ENCODE data around the gene ATP1B1.
A peak's percentile ranks its signal among the peaks of the same experiment; 100 is the strongest.

Gene ATP1B1

GRCh38 chr1:169106095-169106920 lies at the start of gene ATP1B1:
Gene ATP1B1, plus strand, starts transcription at chr1:169106690. Its CDS starts 140 bp downstream, at chr1:169106830.
- Histone ChIP-seq H4K20me1 (ENCODE audit: insufficient read depth, low read length) (no peaks in the 10 kb centered on the region), H3K4me2 (ENCODE audit: low read depth, low read length) (peak within 1 kb of the TSS; percentile 97), H3K79me2 (ENCODE audit: low read length) (no peaks in the 10 kb centered on the region), H3K9me2 (replicated peaks; ENCODE audit: insufficient read depth, low read length) (no peaks in the 10 kb centered on the region), H3K9me3 (replicated peaks; ENCODE audit: insufficient read depth, low read length) (no peaks in the 10 kb centered on the region), H3K4me1 (ENCODE audit: low read length) (peaks cover 4% of the 10 kb centered on the region; the same call in 1 of the 2 replicates), H3K4me3 (ENCODE audit: low read length) (peak within 1 kb of the TSS; percentile 90), H2AFZ (ENCODE audit: low read length) (peak within 1 kb of the TSS; percentile 92), H3K27me3 (replicated peaks; ENCODE audit: insufficient read depth, low read length) (peaks cover 17% of the 10 kb centered on the region; the same call in 1 of the 2 replicates), H3K27ac (ENCODE audit: low read length) (peak within 1 kb of the TSS; percentile 62; the same call in 1 of the 2 replicates), H3K36me3 (replicated peaks; ENCODE audit: insufficient read depth, low read length) (no peaks in the 10 kb centered on the region), H3F3A (ENCODE audit: insufficient read depth, low read length) (no peaks in the 10 kb centered on the region), H3K9ac (ENCODE audit: low read length) (peak within 1 kb of the TSS; percentile 59)
- peak; percentile 93 for DNase-seq
- TF ChIP-seq EZH2 (optimal IDR thresholded peaks at IDR 0.05; ENCODE audit: low read depth, low read length) (no peak), EZH2phosphoT487 (IDR thresholded peaks at IDR 0.05; ENCODE audit: low read length) (no peak), CTCF (IDR thresholded peaks at IDR 0.05; ENCODE audit: low read length) (peak; percentile 7; the same call in 1 of the 2 replicates)

- H2AFZ ChIP-seq (ENCODE audit: low read length): no peak overlapping the region
- no peaks in the 10 kb centered on the region for H3K4me1 ChIP-seq (ENCODE audit: low read length)
- H3K4me2 ChIP-seq (ENCODE audit: low read depth, low read length): no peak overlapping the region
- no peaks in the 10 kb centered on the region for H3F3A ChIP-seq (ENCODE audit: insufficient read depth, low read length)
- no peak overlapping the region for H3K9ac ChIP-seq (ENCODE audit: low read length)
- H3K4me3 ChIP-seq (ENCODE audit: low read length): no peak overlapping the region
- no peak for DNase-seq
- H3K27me3 ChIP-seq (replicated peaks; ENCODE audit: insufficient read depth, low read length): no peaks in the 10 kb centered on the region
- H3K27ac ChIP-seq (ENCODE audit: low read length): no peak overlapping the region
- H3K9me2 ChIP-seq (replicated peaks; ENCODE audit: insufficient read depth, low read length): no peaks in the 10 kb centered on the region
- TF ChIP-seq CTCF (IDR thresholded peaks at IDR 0.05; ENCODE audit: low read length) (no peak), EZH2phosphoT487 (IDR thresholded peaks at IDR 0.05; ENCODE audit: low read length) (no peak), EZH2 (optimal IDR thresholded peaks at IDR 0.05; ENCODE audit: low read depth, low read length) (no peak)
- no peaks in the 10 kb centered on the region for H4K20me1 ChIP-seq (ENCODE audit: insufficient read depth, low read length)
- no peaks in the 10 kb centered on the region for H3K9me3 ChIP-seq (replicated peaks; ENCODE audit: insufficient read depth, low read length)
- no peaks in the 10 kb centered on the region for H3K79me2 ChIP-seq (ENCODE audit: low read length)
- H3K36me3 ChIP-seq (replicated peaks; ENCODE audit: insufficient read depth, low read length): no peaks in the 10 kb centered on the region
Observed at GRCh38 chr1:169059421-169059820, 47.1 kb upstream of the ATP1B1 start.

GRCh38 chr1:169060043-169060722 lies 46.3 kb upstream of the ATP1B1 start:
- Histone ChIP-seq H3K9me3 (replicated peaks; ENCODE audit: insufficient read depth, low read length) (no peaks in the 10 kb centered on the region), H3K36me3 (replicated peaks; ENCODE audit: insufficient read depth, low read length) (no peaks in the 10 kb centered on the region), H3K9ac (ENCODE audit: low read length) (no peak overlapping the region), H3K79me2 (ENCODE audit: low read length) (no peaks in the 10 kb centered on the region), H3K27me3 (replicated peaks; ENCODE audit: insufficient read depth, low read length) (no peaks in the 10 kb centered on the region), H2AFZ (ENCODE audit: low read length) (no peak overlapping the region), H3K4me1 (ENCODE audit: low read length) (no peaks in the 10 kb centered on the region), H3K4me3 (ENCODE audit: low read length) (no peak overlapping the region), H4K20me1 (ENCODE audit: insufficient read depth, low read length) (no peaks in the 10 kb centered on the region), H3K27ac (ENCODE audit: low read length) (no peak overlapping the region), H3F3A (ENCODE audit: insufficient read depth, low read length) (no peaks in the 10 kb centered on the region), H3K9me2 (replicated peaks; ENCODE audit: insufficient read depth, low read length) (no peaks in the 10 kb centered on the region), H3K4me2 (ENCODE audit: low read depth, low read length) (no peak overlapping the region)
- TF ChIP-seq EZH2 (optimal IDR thresholded peaks at IDR 0.05; ENCODE audit: low read depth, low read length) (no peak), EZH2phosphoT487 (IDR thresholded peaks at IDR 0.05; ENCODE audit: low read length) (no peak), CTCF (IDR thresholded peaks at IDR 0.05; ENCODE audit: low read length) (no peak)
- DNase-seq: no peak

Measured in MM.1S (cell line).